HG03175 (cell line): Measurements from ENCODE around the gene ETHE1.

Experiments
- ATAC-seq: cut with Tn5 transposase; IDR thresholded peaks from one replicate; pipeline ENCODE4 v1.9.1; 2021; ENCODE audit warnings: mild to moderate bottlenecking, moderate library complexity; ENCODE audit not compliant: unreplicated experiment

The ETHE1 gene

GRCh38 chr19:43526884-43527859, at the start of gene ETHE1:
TSS of gene ETHE1 (minus strand) at chr19:43527201. CDS start at chr19:43527177, 24 bp downstream.
- peak; percentile 65 for ATAC-seq

- no peak for ATAC-seq
Observed at GRCh38 chr19:43575955-43576878, 49.2 kb upstream of the ETHE1 start.

- ATAC-seq = peak; percentile 98
Observed at GRCh38 chr19:43575156-43575950, 48.4 kb upstream of the ETHE1 start, which contains the start of the genes PINLYP and XRCC1. TSS of gene PINLYP (plus strand) at chr19:43575801. CDS start at chr19:43577192, 1,391 bp downstream. TSS of gene XRCC1 (minus strand) at chr19:43575527. CDS start at chr19:43575458, 69 bp downstream.

- no peak for ATAC-seq
Observed at GRCh38 chr19:43574424-43575155, 47.6 kb upstream of the ETHE1 start.

- ATAC-seq = no peak
Observed at GRCh38 chr19:43572171-43572588, 45.2 kb upstream of the ETHE1 start.

GRCh38 chr19:43570174-43570791, 43.3 kb upstream of the ETHE1 start:
- ATAC-seq = no peak

- no peak for ATAC-seq
Observed at GRCh38 chr19:43569657-43570056, 42.7 kb upstream of the ETHE1 start.

GRCh38 chr19:43564800-43565199, 37.8 kb upstream of the ETHE1 start:
- ATAC-seq = no peak

GRCh38 chr19:43563816-43564457, 36.9 kb upstream of the ETHE1 start:
- ATAC-seq = no peak

GRCh38 chr19:43562698-43563241, 35.8 kb upstream of the ETHE1 start:
- peak; percentile 90 for ATAC-seq

GRCh38 chr19:43562226-43562697, 35.3 kb upstream of the ETHE1 start:
- ATAC-seq = no peak

- no peak for ATAC-seq
Observed at GRCh38 chr19:43561139-43561970, 34.4 kb upstream of the ETHE1 start.

- ATAC-seq = no peak
Observed at GRCh38 chr19:43560687-43561086, 33.7 kb upstream of the ETHE1 start.

GRCh38 chr19:43555185-43555770, 28.3 kb upstream of the ETHE1 start:
- ATAC-seq = no peak

GRCh38 chr19:43554317-43554895, 27.4 kb upstream of the ETHE1 start:
- no peak for ATAC-seq

- ATAC-seq = no peak
Observed at GRCh38 chr19:43553656-43554055, 26.7 kb upstream of the ETHE1 start.

- no peak for ATAC-seq
Observed at GRCh38 chr19:43552616-43553015, 25.6 kb upstream of the ETHE1 start.
